Measurements from ENCODE around the gene GHRHR.
A peak's percentile ranks its signal among the peaks of the same experiment; 100 is the strongest.

Gene GHRHR

GRCh38 chr7:30987178-30987577, 23.4 kb downstream of the GHRHR start:
- DNase-seq = no peak

GRCh38 chr7:30987936-30988335, 24.2 kb downstream of the GHRHR start:
- DNase-seq = no peak

- peak; percentile 10 to 28 for DNase-seq
Measured at GRCh38 chr7:30988351-30989005, 24.7 kb downstream of the GHRHR start.

- no peak for DNase-seq
Measured at GRCh38 chr7:30989008-30989823, 25.5 kb downstream of the GHRHR start.

GRCh38 chr7:30989824-30990672, 26.3 kb downstream of the GHRHR start:
- no peak for DNase-seq

GRCh38 chr7:30990673-30991170, 27.0 kb downstream of the GHRHR start:
- no peak for DNase-seq

GRCh38 chr7:30992414-30992813, 28.7 kb downstream of the GHRHR start:
- DNase-seq = no peak

GRCh38 chr7:30994206-30995100, 30.7 kb downstream of the GHRHR start:
- no peak for DNase-seq

GRCh38 chr7:30995536-30995935, 31.8 kb downstream of the GHRHR start:
- DNase-seq = peak; percentile 11 to 14

GRCh38 chr7:30996256-30996655, 32.5 kb downstream of the GHRHR start:
- DNase-seq = no peak

GRCh38 chr7:30996883-30997282, 33.1 kb downstream of the GHRHR start:
- DNase-seq = no peak

GRCh38 chr7:30997316-30997715, 33.6 kb downstream of the GHRHR start:
- DNase-seq = no peak

- no peak for DNase-seq
Measured at GRCh38 chr7:30998180-30998579, 34.4 kb downstream of the GHRHR start.

GRCh38 chr7:31000161-31000693, 36.5 kb downstream of the GHRHR start:
- peak; percentile 8 to 39 for DNase-seq

GRCh38 chr7:31000779-31001178, 37.0 kb downstream of the GHRHR start:
- no peak for DNase-seq

- no peak for DNase-seq
Measured at GRCh38 chr7:31002256-31002655, 38.5 kb downstream of the GHRHR start.

- no peak for DNase-seq
Measured at GRCh38 chr7:31003097-31003496, 39.3 kb downstream of the GHRHR start.

GRCh38 chr7:31003721-31004120, 40.0 kb downstream of the GHRHR start:
- no peak for DNase-seq

- no peak for DNase-seq
Measured at GRCh38 chr7:31004393-31004792, 40.6 kb downstream of the GHRHR start.

- no peak for DNase-seq
Measured at GRCh38 chr7:31006857-31007256, 43.1 kb downstream of the GHRHR start.

- DNase-seq = no peak
Measured at GRCh38 chr7:31007634-31008033, 43.9 kb downstream of the GHRHR start.

GRCh38 chr7:31014826-31015225, 51.1 kb downstream of the GHRHR start:
- DNase-seq = no peak
